ENCODE measurements around the gene SHISAL1.

DNA sequence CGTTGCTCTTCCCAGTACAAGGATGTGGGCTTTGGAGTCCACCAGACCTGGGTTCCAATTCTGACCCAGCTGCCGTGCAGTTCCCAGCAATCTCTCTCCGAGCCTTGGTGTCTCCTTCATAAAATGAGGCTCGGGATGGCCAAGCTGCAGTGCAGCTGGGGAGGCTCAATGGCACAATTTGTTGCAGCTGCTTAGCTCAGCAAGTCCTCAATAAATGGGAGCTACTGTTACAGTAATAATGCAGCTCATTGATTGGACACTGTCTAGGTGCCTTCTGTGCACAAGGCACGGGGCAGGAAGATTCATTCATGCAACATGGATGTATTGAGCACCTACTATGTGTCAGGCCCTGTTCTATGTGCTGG, 37.1 kb downstream of the SHISAL1 start:
- TF ChIP-seq, protein P1, sequence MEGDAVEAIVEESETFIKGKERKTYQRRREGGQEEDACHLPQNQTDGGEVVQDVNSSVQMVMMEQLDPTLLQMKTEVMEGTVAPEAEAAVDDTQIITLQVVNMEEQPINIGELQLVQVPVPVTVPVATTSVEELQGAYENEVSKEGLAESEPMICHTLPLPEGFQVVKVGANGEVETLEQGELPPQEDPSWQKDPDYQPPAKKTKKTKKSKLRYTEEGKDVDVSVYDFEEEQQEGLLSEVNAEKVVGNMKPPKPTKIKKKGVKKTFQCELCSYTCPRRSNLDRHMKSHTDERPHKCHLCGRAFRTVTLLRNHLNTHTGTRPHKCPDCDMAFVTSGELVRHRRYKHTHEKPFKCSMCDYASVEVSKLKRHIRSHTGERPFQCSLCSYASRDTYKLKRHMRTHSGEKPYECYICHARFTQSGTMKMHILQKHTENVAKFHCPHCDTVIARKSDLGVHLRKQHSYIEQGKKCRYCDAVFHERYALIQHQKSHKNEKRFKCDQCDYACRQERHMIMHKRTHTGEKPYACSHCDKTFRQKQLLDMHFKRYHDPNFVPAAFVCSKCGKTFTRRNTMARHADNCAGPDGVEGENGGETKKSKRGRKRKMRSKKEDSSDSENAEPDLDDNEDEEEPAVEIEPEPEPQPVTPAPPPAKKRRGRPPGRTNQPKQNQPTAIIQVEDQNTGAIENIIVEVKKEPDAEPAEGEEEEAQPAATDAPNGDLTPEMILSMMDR (IDR thresholded peaks at IDR 0.05; ENCODE audit: borderline replicate concordance, extremely low read depth, low read length, poor library complexity, severe bottlenecking) = no peak
- no peak for TF ChIP-seq EZH2 (IDR thresholded peaks at IDR 0.05; ENCODE audit: borderline replicate concordance, low read depth, low read length, severe bottlenecking)
